WTC11 (cell line): ENCODE results near the gene PREB.

Experiments used
- CREB1 ChIP-seq: sonication (generic); formaldehyde crosslinking; IDR thresholded peaks from 2 replicates; pipeline ENCODE4 v1.8.0; 2023; ENCODE audit warnings: mild to moderate bottlenecking, missing genetic modification reagents
- CTCF ChIP-seq: fragments of 200-600 bp; IDR thresholded peaks from 2 replicates; pipeline ENCODE4 v1.8.0; 2022; ENCODE audit warnings: antibody characterized with exemption
- FOXJ3 ChIP-seq: sonication (generic); formaldehyde crosslinking; IDR thresholded peaks from 2 replicates; pipeline ENCODE4 v1.9.0; 2021; ENCODE audit warnings: missing genetic modification reagents, mild to moderate bottlenecking, borderline replicate concordance
- HMGXB4 ChIP-seq: sonication (generic); formaldehyde crosslinking; IDR thresholded peaks from 2 replicates; pipeline ENCODE4 v1.8.1; 2023; ENCODE audit warnings: mild to moderate bottlenecking, moderate library complexity, missing genetic modification reagents
- NFATC4 ChIP-seq: fragments of 250-450 bp; sonication (Bioruptor Pico); IDR thresholded peaks from 2 replicates; pipeline ENCODE4 v1.9.0; 2021; ENCODE audit warnings: mild to moderate bottlenecking
- NFYB ChIP-seq: sonication (generic); formaldehyde crosslinking; conservative IDR thresholded peaks from 2 replicates; pipeline ENCODE4 v1.8.0; 2022; ENCODE audit warnings: low read depth, missing genetic modification reagents
- NR1H2 ChIP-seq: sonication (generic); formaldehyde crosslinking; IDR thresholded peaks from 2 replicates; pipeline ENCODE4 v1.9.0; 2021; ENCODE audit warnings: mild to moderate bottlenecking, moderate library complexity, missing genetic modification reagents
- NR3C1 ChIP-seq: sonication (generic); formaldehyde crosslinking; conservative IDR thresholded peaks from 2 replicates; pipeline ENCODE4 v1.8.1; 2023; ENCODE audit warnings: low read depth, mild to moderate bottlenecking, missing genetic modification reagents
- ZNF281 ChIP-seq: sonication (generic); formaldehyde crosslinking; IDR thresholded peaks from 2 replicates; pipeline ENCODE4 v1.8.0; 2023; ENCODE audit warnings: mild to moderate bottlenecking, missing genetic modification reagents
- TF ChIP-seq, protein P1 (sequence below): sonication (generic); formaldehyde crosslinking; IDR thresholded peaks from 2 replicates; pipeline ENCODE4 v1.8.1; 2022; ENCODE audit warnings: mild to moderate bottlenecking, moderate library complexity, missing genetic modification reagents
- TF ChIP-seq, protein P2 (sequence below): sonication (generic); formaldehyde crosslinking; IDR thresholded peaks from 2 replicates; pipeline ENCODE4 v1.8.1; 2023; ENCODE audit warnings: mild to moderate bottlenecking, missing genetic modification reagents, moderate library complexity
- TF ChIP-seq, protein P3 (sequence below): sonication (generic); formaldehyde crosslinking; IDR thresholded peaks from 2 replicates; pipeline ENCODE4 v1.8.1; 2023; ENCODE audit warnings: mild to moderate bottlenecking, missing genetic modification reagents

- TF ChIP-seq CTCF (no peak), FOXJ3 (CRISPR knock-in tag) (no peak), ZNF281 (no peak), HMGXB4 (no peak), NFYB (no peak), CREB1 (CRISPR knock-in tag) (no peak), NFATC4 (no peak), NR1H2 (CRISPR knock-in tag) (no peak), NR3C1 (no peak)
- TF ChIP-seq, protein P1, sequence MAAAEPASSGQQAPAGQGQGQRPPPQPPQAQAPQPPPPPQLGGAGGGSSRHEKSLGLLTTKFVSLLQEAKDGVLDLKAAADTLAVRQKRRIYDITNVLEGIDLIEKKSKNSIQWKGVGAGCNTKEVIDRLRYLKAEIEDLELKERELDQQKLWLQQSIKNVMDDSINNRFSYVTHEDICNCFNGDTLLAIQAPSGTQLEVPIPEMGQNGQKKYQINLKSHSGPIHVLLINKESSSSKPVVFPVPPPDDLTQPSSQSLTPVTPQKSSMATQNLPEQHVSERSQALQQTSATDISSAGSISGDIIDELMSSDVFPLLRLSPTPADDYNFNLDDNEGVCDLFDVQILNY: no peak
- TF ChIP-seq, protein P2, sequence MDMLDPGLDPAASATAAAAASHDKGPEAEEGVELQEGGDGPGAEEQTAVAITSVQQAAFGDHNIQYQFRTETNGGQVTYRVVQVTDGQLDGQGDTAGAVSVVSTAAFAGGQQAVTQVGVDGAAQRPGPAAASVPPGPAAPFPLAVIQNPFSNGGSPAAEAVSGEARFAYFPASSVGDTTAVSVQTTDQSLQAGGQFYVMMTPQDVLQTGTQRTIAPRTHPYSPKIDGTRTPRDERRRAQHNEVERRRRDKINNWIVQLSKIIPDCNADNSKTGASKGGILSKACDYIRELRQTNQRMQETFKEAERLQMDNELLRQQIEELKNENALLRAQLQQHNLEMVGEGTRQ: no peak
- TF ChIP-seq, protein P3, sequence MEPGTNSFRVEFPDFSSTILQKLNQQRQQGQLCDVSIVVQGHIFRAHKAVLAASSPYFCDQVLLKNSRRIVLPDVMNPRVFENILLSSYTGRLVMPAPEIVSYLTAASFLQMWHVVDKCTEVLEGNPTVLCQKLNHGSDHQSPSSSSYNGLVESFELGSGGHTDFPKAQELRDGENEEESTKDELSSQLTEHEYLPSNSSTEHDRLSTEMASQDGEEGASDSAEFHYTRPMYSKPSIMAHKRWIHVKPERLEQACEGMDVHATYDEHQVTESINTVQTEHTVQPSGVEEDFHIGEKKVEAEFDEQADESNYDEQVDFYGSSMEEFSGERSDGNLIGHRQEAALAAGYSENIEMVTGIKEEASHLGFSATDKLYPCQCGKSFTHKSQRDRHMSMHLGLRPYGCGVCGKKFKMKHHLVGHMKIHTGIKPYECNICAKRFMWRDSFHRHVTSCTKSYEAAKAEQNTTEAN: no peak
Measured at GRCh38 chr2:27148801-27149439, 14.5 kb upstream of the PREB start, which contains the start of gene TCF23.
